Mesenchymal stem cell (in vitro differentiated cells and primary cell): Measurements from ENCODE around the gene NEDD4L.
A peak's percentile ranks its signal among the peaks of the same experiment; 100 is the strongest.

ENCODE experiments used
- DNase-seq: peaks from one replicate; pipeline ENCODE4 v3.0.0-alpha.2; 2013
- H2AFZ ChIP-seq: one replicate; pipeline ENCODE4 v1.6.1; 2013; ENCODE audit warnings: low read depth, mild to moderate bottlenecking, control low read depth, inconsistent platforms, low read length, moderate library complexity
- H2AK5ac ChIP-seq: 2 replicates; pipeline ENCODE4 v1.6.1; 2013; ENCODE audit warnings: low read length, moderate library complexity, mild to moderate bottlenecking, inconsistent platforms; ENCODE audit not compliant: severe bottlenecking
- H2BK120ac ChIP-seq: one replicate; pipeline ENCODE4 v1.6.1; 2013; ENCODE audit warnings: low read depth, mild to moderate bottlenecking, inconsistent platforms, low read length, moderate library complexity
- H2BK12ac ChIP-seq, 2 experiments: one replicate each; pipeline ENCODE4 v1.6.1; 2013; ENCODE audit warnings: inconsistent platforms in 2 of 2, low read length in 2 of 2, mild to moderate bottlenecking in 2 of 2, moderate library complexity in 2 of 2, control low read depth in 1 of 2
- H2BK15ac ChIP-seq: one replicate; pipeline ENCODE4 v1.6.1; 2013; ENCODE audit warnings: mild to moderate bottlenecking, low read depth, inconsistent platforms; ENCODE audit not compliant: poor library complexity, severe bottlenecking
- H2BK5ac ChIP-seq: 2 replicates; pipeline ENCODE4 v1.6.1; 2013; ENCODE audit warnings: low read depth, mild to moderate bottlenecking, low read length, control low read depth, inconsistent platforms; ENCODE audit not compliant: poor library complexity, severe bottlenecking
- H3K14ac ChIP-seq, 2 experiments: one replicate each; pipeline ENCODE4 v1.6.1; 2013; ENCODE audit warnings: inconsistent platforms in 2 of 2, low read length in 2 of 2, control low read depth in 1 of 2, mild to moderate bottlenecking in 1 of 2, moderate library complexity in 1 of 2
- H3K18ac ChIP-seq, 2 experiments: one replicate each; pipeline ENCODE4 v1.6.1; 2013; ENCODE audit warnings: inconsistent platforms in 2 of 2, low read length in 2 of 2, control low read depth in 1 of 2, low read depth in 1 of 2, mild to moderate bottlenecking in 1 of 2
- H3K23ac ChIP-seq, 2 experiments: one replicate each; pipeline ENCODE4 v1.6.1; 2013; ENCODE audit warnings: inconsistent platforms in 2 of 2, low read length in 2 of 2, mild to moderate bottlenecking in 2 of 2, moderate library complexity in 2 of 2, control low read depth in 1 of 2
- H3K27ac ChIP-seq: 2 replicates; pipeline ENCODE4 v1.5.1; 2013; ENCODE audit warnings: mild to moderate bottlenecking, moderate library complexity, low read length, control low read depth, inconsistent platforms; ENCODE audit not compliant: poor library complexity, severe bottlenecking
- H3K27me3 ChIP-seq, 2 experiments: 2 replicates each; pipeline versions ENCODE4 v1.6.1 to v1.7.0; 2013; ENCODE audit warnings: low read length in 2 of 2, mild to moderate bottlenecking in 2 of 2, moderate library complexity in 2 of 2, control low read depth in 1 of 2, inconsistent platforms in 1 of 2; ENCODE audit not compliant: control insufficient read depth in 1 of 2, insufficient read depth in 1 of 2
- H3K36me3 ChIP-seq, 2 experiments: 2 replicates each; pipeline versions ENCODE4 v1.6.1 to v1.7.0; 2013; ENCODE audit warnings: low read length in 2 of 2, control low read depth in 1 of 2, inconsistent platforms in 1 of 2, low read depth in 1 of 2, mild to moderate bottlenecking in 1 of 2; ENCODE audit not compliant: insufficient read depth in 2 of 2, control insufficient read depth in 1 of 2
- H3K4ac ChIP-seq, 2 experiments: one replicate each; pipeline ENCODE4 v1.6.1; 2013; ENCODE audit warnings: inconsistent platforms in 2 of 2, low read length in 2 of 2, mild to moderate bottlenecking in 2 of 2, moderate library complexity in 2 of 2, control low read depth in 1 of 2, low read depth in 1 of 2
- H3K4me1 ChIP-seq: 2 replicates; pipeline ENCODE4 v1.6.1; 2013; ENCODE audit warnings: low read depth, low read length, control low read depth; ENCODE audit not compliant: control insufficient read depth, insufficient read depth
- H3K4me2 ChIP-seq: 2 replicates; pipeline ENCODE4 v1.6.1; 2013; ENCODE audit warnings: low read length, mild to moderate bottlenecking, inconsistent platforms; ENCODE audit not compliant: poor library complexity, severe bottlenecking
- H3K4me3 ChIP-seq, 2 experiments: 2 replicates each; pipeline versions ENCODE4 v1.5.1 to v1.7.0; 2013; ENCODE audit warnings: low read length in 2 of 2, mild to moderate bottlenecking in 2 of 2, control low read depth in 1 of 2, low read depth in 1 of 2; ENCODE audit not compliant: insufficient read depth in 1 of 2
- H3K79me1 ChIP-seq: replicated peaks from 2 replicates; pipeline ENCODE4 v1.6.1; 2013; ENCODE audit warnings: mild to moderate bottlenecking, control low read depth, low read length, inconsistent platforms; ENCODE audit not compliant: poor library complexity, severe bottlenecking
- H3K9ac ChIP-seq: 2 replicates; pipeline ENCODE4 v1.7.0; 2013; ENCODE audit warnings: mild to moderate bottlenecking, low read length, moderate library complexity
- H3K9me3 ChIP-seq: 2 replicates; pipeline ENCODE4 v1.7.0; 2013; ENCODE audit warnings: mild to moderate bottlenecking, low read length; ENCODE audit not compliant: control insufficient read depth
- H4K8ac ChIP-seq: one replicate; pipeline ENCODE4 v1.6.1; 2013; ENCODE audit warnings: inconsistent platforms, mild to moderate bottlenecking, low read length, moderate library complexity
- H4K91ac ChIP-seq: one replicate; pipeline ENCODE4 v1.6.1; 2013; ENCODE audit warnings: mild to moderate bottlenecking, low read length, inconsistent platforms
- WGBS: methylation state at CpG from one replicate; pipeline ENCODE4 v1.1.7; 2013; ENCODE audit warnings: mixed read lengths; 5-methylcytosine and 5-hydroxymethylcytosine counted together

NEDD4L gene

DNA sequence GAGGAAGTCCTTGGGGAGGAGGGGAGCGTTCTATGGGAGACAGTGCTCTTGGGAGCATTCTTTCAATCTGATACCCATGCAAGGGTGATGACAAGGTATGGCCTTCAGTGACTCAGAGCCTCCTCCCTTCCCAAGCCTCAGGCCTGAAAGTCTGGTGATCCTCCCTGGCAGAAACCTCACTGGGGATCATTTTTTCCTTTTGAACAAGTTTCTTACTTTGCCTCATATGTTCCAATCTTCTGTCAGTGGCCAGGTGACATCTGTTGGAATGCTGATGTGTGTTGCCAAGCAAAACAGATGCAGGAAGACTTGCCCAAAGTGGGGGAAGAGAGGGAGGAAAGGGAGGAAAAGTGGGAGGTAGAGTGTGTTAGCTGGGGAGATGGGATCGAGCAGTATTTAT is 224.8 kb downstream of the NEDD4L start:
- Histone ChIP-seq H3K23ac (no peak overlapping the region), H3K9me3 (no peaks in the 10 kb centered on the region), H2AFZ (no peak overlapping the region), H3K79me1 (peaks cover 28% of the 10 kb centered on the region), H3K4me2 (peak overlapping the region; percentile 13), H2BK5ac (peak overlapping the region; percentile 79), H3K36me3 (no peaks in the 10 kb centered on the region), H2AK5ac (peak overlapping the region; percentile 26), H3K27me3 (no peaks in the 10 kb centered on the region), H4K8ac (no peak overlapping the region), H2BK12ac (no peak overlapping the region), H2BK120ac (no peak overlapping the region), H3K4me1 (peaks cover 14% of the 10 kb centered on the region), H3K9ac (no peak overlapping the region), H3K27ac (peak overlapping the region; percentile 76), H3K4ac (no peak overlapping the region), H2BK15ac (no peak overlapping the region), H3K18ac (no peak overlapping the region), H3K4me3 (no peak overlapping the region), H3K14ac (no peak overlapping the region), H4K91ac (no peak overlapping the region)
- WGBS = 18% methylated on average over 1 of the region's 2 CpGs
- DNase-seq = peak; percentile 28

DNA sequence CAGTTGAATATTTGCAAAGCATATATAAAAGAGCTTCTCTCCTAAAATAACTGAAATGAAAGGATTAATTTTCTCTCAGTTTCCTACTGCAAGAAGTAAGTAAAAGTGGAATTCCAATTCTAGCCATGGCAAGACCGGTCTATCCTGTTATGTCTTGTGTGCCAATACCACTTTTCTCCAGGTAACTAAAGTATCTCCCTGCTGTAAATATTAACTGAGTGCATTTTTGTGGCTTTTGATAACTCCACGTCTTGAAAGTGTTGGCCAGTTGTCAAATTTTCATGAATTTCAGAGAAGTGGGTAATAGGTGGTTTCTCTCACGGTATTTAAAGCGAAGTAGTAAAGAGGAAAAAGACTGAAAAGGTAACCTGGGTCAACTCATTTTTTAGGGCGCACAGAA is 225.9 kb downstream of the NEDD4L start:
- peak overlapping the region; percentile 58 for H3K27ac ChIP-seq
- WGBS = 89% methylated on average over 4 of the region's 5 CpGs

DNA sequence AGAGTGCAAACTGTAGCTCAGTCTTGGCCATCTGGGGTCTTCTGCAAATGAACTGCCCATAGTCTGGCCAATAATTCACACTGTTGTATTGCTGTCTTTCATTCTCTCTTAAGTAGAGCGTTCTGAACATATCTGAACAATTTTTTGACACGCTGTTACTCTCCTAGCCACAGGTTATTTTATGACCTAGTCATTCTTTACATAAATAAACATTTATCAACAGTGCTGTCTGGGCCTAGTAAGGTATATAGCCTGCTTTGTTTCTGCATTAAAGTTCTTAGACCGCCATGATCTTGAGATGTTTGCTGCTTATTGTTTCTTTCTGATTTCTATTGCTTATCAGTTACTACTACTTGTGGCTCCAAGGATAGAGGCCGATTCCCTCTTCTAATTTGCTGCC is 226.4 kb downstream of the NEDD4L start:
- Histone ChIP-seq H4K91ac (no peak overlapping the region), H3K4me1 (peaks cover 11% of the 10 kb centered on the region), H2BK12ac (no peak overlapping the region), H3K27ac (peak overlapping the region; percentile 58), H2AFZ (no peak overlapping the region), H4K8ac (no peak overlapping the region), H3K27me3 (no peaks in the 10 kb centered on the region), H3K4me2 (peak overlapping the region; percentile 19), H2BK120ac (no peak overlapping the region), H3K23ac (no peak overlapping the region), H3K4me3 (no peak overlapping the region), H3K9ac (no peak overlapping the region), H3K79me1 (peaks cover 25% of the 10 kb centered on the region), H3K18ac (no peak overlapping the region), H3K36me3 (peaks cover 0 to 5% of the 10 kb centered on the region in 2 experiments), H3K9me3 (no peaks in the 10 kb centered on the region), H3K4ac (no peak overlapping the region), H2BK15ac (no peak overlapping the region), H3K14ac (no peak overlapping the region), H2AK5ac (no peak overlapping the region), H2BK5ac (no peak overlapping the region)
- DNase-seq = no peak
- 72% methylated on average over 4 of the region's 4 CpGs for whole genome bisulfite sequencing

More for the DNA sequence above, 225.9 kb downstream of the NEDD4L start:
- peaks cover 0 to 5% of the 10 kb centered on the region in 2 experiments for H3K36me3 ChIP-seq
- no peak overlapping the region for H2AFZ ChIP-seq
- H3K14ac ChIP-seq = no peak overlapping the region
- H3K4me3 ChIP-seq = no peak overlapping the region
- H3K4me1 ChIP-seq = peaks cover 11% of the 10 kb centered on the region
- peak overlapping the region; percentile 19 for H3K4me2 ChIP-seq
- no peak overlapping the region for H3K23ac ChIP-seq
- H3K4ac ChIP-seq = no peak overlapping the region
- no peak overlapping the region for H3K18ac ChIP-seq
- no peak overlapping the region for H2BK5ac ChIP-seq
- no peak overlapping the region for H2BK15ac ChIP-seq
- no peaks in the 10 kb centered on the region for H3K9me3 ChIP-seq
- no peak overlapping the region for H2BK12ac ChIP-seq
- H4K8ac ChIP-seq = no peak overlapping the region
- H2BK120ac ChIP-seq = no peak overlapping the region
- no peak for DNase-seq
- no peak overlapping the region for H4K91ac ChIP-seq
- no peak overlapping the region for H3K9ac ChIP-seq
- no peaks in the 10 kb centered on the region for H3K27me3 ChIP-seq
- no peak overlapping the region for H2AK5ac ChIP-seq
- peaks cover 29% of the 10 kb centered on the region for H3K79me1 ChIP-seq

DNA sequence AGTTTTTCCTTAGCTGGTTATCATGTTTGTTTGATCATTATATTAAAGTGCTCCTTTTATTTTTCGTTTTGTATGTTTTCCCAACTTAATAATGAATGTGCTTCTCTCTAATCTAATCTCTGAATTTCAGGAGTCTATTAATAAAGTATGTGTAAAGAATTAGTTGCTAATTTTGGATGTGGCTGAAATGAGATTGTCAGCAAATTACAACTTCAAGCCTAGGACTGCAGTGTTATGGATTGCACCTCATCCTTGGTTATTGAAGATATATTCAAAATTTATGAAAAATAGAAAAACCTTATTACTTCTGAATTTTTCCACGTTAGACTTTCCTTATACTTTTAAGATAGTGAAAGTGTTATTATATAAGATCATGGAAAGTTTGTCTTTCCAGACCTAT is 227.7 kb downstream of the NEDD4L start:
- Histone ChIP-seq H2AK5ac (no peak overlapping the region), H3K14ac (no peak overlapping the region)
- no CpG with 5 or more reads among the region's 2 CpGs for whole genome bisulfite sequencing

More for the DNA sequence above, 227.7 kb downstream of the NEDD4L start:
- H4K91ac ChIP-seq = no peak overlapping the region
- H3K4ac ChIP-seq = no peak overlapping the region
- no peak overlapping the region for H3K23ac ChIP-seq
- H2BK12ac ChIP-seq = no peak overlapping the region
- H2AFZ ChIP-seq = no peak overlapping the region
- no peak overlapping the region for H3K18ac ChIP-seq
- H3K4me1 ChIP-seq = peaks cover 11% of the 10 kb centered on the region
- H3K36me3 ChIP-seq = peaks cover 0 to 5% of the 10 kb centered on the region in 2 experiments
- H3K9ac ChIP-seq = no peak overlapping the region
- no peaks in the 10 kb centered on the region for H3K9me3 ChIP-seq
- no peak overlapping the region for H2BK15ac ChIP-seq
- no peak overlapping the region for H2BK5ac ChIP-seq
- no peak overlapping the region for H3K4me3 ChIP-seq
- H3K4me2 ChIP-seq = no peak overlapping the region
- no peak overlapping the region for H4K8ac ChIP-seq
- no peaks in the 10 kb centered on the region for H3K27me3 ChIP-seq
- H3K79me1 ChIP-seq = peaks cover 27% of the 10 kb centered on the region
- DNase-seq = no peak
- no peak overlapping the region for H2BK120ac ChIP-seq
- H3K27ac ChIP-seq = no peak overlapping the region
